ENCODE measurements around the gene SLC13A3.

SLC13A3 gene

DNA sequence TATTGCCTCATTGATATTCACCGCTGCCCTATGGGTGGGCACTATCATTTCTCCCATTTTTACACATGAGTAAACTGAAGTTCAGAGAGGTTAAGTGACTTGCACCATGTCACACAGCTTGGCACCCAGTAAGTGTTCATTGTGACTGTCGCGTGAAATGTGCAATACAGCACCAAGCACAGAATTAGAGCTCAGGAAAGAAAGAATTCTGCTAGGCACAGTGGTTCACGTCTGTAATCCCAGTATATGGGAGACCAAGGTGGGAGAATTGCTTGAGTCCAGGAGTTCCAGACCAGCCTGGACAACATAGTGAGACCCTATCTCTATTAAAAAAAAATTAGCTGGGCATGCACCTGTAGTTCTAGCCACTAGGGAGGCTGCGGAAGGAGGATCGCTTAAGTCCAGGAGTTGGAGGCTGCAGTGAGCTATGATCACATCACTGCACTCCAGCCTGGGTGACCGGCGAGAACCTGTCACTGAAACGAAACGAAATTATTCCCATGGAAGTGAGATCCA lies 626 bp downstream of the SLC13A3 start:
- no peak for DNase-seq

DNA sequence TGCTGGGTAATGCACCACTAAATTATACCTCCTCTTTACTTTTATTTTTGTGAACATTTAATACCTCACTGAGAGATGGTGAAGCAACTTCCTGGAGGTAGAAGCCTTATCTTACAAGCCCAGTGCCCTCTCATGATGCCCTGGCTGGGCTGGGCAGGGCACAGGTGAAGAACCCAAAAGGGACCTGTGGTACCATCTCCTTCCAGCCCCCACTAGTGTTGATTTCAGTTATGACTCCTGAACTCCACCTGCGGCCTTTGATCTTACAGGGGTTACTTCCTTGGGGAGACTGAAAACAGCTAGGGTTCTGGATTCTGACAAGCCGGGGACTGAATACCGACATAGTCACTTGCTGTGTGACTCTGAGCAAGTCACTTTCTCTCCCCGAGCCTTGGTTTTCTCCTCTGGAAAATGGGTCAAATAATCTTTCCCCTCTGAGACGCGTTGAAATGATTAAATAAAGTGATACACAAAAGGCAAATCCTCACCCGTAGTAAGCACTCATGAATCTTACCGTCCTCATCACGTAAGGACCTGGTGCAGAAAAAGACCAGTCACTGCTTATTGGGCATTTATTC lies 1.2 kb downstream of the SLC13A3 start:
- no peak for DNase-seq

DNA sequence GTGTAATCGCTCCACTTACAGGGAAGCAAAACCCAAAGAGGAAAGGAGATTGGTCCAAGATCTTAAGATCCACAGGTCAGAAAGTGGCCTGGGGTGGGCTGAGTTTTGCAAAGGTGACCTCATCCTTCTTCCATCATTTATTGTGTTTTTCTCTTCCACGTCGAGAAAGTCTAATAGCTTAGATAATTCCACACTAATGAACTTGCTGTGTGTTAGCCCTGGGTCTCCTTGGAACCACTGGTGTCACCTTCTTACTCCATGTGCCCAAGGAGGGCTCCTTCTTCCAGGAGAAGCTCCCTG lies 1.7 kb downstream of the SLC13A3 start:
- DNase-seq, result no peak

DNA sequence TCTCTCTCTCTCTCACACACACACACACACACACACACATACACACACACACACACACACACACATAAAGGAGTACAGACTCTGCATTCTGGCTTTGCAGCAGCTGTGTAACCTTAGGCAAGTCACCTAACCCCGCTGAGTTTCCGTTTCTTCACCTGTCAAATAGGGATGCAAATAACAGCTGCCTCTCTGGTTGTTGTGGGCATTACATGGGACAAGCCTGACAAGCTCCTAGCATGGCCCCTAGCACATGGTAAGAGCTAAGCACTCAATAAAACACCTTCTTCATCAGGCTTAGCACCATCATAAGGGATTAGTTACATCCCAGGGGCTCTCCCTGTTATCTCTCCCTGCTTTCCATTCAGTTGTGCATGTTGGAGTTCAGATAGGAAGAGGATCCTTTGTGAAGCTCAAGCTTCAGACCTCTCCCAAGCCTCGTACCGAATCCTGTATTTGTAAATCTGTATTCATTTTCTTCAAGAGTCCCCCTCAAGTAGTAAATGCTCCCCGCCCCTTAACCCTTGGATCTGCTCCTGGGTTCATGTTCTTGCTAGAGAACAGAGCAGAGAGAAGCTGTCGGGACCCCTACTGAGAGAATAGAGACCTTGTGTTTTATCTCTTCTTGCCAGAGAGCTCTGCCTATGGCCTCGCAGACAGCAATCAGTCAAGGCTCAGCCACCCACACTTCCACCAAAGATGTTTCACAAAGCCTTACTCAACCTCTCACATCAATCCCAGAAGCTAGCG lies 2.2 kb downstream of the SLC13A3 start:
- DNase-seq, result no peak

DNA sequence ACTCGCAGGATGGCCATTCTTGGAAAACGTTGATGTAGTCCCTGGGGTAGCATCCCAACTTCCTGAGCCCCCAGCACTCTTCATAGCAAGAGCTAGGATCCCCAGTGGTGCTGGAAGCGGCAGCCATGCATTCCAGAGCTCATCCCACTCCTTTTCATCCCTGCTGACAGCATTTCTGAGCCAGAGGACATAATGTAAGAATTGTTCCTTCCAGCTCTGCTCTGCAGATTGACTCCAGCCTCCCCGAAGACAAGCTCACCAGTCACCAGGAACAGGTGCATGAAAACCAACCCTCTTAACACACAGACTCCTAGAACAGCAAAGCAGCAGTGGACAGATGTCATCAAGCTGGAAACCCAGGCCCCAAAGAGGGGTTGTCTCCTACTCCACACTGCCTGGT lies 3.8 kb downstream of the SLC13A3 start:
- no peak for DNase-seq

DNA sequence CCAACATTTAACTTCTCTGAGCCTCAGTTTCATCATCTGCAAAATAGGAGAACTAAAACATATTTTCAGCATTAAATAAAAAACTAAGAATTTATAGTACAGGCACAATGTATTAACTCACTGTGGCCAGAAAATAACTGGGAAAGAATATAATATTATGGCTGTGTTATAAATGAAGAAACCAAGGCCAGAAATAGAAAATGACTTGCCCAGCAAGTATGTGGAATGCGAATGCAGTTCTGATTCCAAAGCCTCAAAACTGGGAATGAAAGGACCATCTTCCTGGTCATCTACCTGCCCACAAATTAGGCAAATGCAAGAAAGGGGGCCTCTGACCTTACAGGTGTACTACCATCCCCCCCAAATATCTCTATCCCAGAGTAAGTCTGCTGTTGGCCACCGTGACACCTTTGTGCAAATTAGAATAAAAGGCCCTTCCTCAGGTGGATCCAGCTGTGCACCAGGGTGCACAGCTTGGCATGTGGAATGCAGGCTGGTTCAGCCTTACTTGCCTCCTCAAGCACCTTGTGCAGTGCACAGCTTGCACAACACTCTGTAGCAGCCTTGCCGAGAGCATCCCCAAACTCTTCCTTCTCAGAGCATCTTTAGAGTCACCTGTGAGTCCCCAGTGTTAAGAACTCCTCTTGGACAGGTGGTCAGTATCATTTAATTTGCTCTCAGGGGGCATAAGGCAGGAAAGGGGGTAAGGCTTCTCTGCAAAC lies 4.4 kb downstream of the SLC13A3 start:
- DNase-seq, result no peak

DNA sequence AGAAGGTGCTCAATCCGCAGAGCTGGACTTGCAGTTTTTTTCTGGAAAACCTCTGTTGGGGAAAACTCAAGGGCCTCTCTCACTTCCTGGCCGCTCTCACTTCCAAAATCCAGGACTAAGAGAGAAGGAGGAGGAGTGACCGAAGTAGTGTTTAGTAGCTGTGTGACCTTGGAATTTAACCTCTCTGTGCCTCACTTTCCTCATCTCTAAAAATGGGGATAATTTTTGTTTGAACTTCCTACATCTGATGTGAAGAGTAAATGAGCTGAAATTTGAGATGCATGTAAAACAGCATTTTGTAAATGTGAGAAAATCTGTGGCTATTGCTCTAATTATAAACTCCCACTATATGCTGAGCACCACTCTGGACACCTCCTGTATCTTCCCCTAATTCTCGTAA lies 5.1 kb downstream of the SLC13A3 start:
- DNase-seq, result no peak

DNA sequence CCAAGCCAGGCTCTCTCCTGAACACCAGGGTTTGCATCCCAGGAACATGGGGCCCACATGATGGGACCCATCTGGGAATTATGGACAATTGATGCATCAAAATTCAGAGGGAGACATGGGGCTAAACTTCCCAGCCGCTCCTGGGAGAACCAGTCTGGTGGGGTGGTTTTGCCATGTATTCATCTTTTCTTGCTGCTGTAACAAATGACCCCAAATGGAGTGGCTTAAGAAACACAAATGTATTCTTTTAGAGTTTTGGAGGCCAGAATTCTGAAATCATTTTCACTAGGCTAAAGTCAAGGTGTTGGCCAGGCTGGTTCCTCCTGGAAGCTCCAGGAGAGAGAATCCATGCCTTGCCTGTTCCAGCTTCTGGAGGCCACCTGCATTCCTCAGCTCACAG lies 6.5 kb downstream of the SLC13A3 start:
- no peak for DNase-seq

DNA sequence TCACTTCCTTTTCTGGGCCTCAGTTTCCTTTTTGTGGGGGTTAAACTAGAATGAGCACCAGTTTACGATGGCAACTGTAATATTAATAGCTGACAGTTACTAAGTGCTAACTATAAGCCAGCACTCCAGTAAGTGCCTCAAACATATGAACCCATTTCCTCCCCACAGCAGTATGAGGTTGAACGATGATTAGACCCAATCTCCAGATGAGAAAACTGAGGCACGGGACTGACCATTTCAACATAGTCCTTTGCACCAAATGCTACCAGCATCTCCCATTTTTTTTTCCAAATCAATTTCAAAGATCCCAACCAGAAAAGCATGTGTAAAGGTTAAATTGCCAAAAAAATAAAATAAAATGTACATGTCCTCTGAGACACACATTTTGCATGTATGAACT lies 7.1 kb downstream of the SLC13A3 start:
- DNase-seq, result no peak

DNA sequence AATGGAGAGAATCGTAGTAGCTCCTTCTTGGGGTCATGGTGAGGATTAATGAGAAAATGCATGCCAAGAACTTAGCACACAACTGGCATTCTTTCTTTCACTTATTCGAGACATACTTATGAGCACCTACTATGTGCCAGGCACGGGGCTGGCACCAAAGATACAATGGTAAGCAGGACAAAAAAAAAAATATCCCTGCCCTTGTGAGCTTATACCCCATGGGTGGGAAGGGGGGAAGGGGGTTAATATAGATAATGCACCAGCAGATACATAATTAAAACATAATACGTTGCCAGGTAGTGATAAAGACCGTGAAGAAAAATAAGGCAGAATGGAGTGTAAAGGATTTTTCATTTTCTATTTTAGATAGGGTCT lies 8.3 kb downstream of the SLC13A3 start:
- no peak for DNase-seq

DNA sequence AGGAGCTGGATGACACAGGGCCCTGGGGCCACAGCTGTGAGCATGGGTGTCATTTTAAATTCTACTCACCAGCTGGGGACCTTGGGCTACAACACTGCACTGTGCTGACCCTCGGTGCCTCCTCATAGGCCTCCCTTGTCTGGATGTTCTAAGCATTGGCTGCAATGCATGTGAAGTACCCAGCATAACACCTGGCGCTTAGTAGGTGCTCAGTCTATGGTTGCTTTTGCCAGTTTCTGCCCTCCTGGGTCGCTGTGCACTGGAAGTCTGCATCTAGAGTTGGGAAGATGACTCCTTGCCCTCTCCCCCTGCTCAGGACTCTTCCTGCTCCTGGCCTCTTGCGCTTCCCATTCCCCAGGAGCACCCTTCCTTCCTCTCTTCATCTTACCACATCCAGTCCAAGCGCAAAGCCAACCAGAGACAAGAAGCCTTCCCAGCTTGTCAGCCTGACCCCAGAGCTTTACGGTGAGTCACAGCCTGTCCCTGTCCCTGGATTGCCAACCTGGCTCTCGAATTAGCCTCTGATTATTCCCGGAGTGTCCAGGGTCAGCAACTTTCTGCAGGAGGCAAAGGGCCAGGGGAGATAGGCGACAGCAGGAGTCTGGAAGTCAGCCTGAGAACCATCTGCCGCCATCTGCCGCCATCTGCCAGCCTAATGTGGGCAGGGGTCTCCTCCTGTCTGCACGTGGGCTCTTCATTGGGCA lies 8.8 kb downstream of the SLC13A3 start:
- DNase-seq, result no peak

DNA sequence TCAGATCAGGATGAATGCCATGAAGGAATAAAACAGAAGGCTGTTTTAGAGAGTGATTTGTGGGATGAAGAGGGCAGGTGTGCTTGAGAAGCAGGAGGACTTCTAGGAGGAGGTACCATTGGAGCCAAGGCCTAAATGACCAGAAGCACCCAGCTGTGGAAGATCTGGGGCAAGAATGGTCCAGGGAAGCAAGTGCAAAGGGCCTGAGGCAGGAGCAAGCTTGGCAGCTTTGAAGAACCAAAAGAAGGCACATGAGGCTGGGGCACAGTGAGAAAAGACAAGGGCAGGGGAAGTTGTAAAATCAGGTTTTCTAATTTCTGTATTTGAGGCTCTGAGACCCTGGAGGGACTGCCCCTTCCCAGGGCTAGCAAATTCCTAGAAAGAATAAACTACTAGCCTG lies 9.8 kb downstream of the SLC13A3 start:
- no peak for DNase-seq

DNA sequence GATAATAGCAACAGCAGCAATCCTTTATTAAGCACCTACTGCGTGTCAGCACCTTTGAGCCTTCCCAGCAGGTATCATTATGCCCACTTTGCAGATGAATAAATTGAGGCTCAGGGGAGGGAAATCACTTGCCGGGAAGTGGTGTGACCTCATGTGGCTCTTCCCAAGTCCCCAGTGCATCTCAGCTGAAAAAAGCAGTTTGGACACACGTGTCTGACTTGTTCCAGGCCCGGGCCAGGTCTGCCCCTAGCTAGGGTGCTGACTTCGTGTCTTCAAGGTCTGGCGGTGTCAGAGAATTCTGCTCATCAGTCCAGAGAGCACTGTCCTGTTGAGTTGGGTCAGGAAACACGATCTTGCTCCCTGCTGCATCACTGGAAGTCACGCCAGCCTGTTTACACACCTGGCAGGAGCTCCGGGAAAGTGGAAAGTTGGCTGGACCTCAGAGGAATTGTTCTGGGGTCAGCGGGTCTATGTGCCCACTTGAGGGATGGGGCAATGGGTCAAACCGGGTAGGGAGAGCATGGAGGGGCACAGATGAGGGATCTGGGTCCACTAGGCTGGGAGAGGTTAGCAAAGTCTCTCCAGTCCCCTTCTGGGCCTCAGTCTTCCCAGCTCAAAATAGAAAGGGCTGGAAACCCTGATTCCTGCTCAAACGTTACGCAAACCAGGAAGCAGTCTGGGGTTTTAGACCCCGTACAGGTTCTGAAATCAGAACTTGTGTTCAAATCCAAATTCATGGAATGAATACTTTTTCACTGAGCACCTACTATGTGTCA lies 10.5 kb downstream of the SLC13A3 start:
- DNase-seq, result no peak

DNA sequence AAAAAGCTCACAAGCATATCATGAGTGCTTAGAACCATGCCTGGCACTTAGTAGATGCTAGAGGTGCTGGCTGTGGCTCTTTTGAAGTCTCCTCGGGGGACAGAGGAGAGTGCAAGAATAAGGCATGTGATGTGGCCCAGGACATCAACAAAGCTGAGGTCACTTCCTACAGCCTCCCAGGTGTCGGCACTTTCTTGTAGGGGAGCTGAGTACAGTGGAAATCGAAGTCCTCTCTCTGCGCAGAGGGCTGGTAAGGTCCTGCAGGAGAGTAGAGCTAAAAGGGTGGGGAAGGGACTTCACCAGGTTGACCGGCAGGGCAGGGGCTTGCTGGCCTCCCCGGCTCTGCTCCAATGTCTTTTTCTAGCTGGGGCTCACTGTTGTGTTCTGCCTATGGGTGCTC lies 11.2 kb downstream of the SLC13A3 start:
- no peak for DNase-seq

DNA sequence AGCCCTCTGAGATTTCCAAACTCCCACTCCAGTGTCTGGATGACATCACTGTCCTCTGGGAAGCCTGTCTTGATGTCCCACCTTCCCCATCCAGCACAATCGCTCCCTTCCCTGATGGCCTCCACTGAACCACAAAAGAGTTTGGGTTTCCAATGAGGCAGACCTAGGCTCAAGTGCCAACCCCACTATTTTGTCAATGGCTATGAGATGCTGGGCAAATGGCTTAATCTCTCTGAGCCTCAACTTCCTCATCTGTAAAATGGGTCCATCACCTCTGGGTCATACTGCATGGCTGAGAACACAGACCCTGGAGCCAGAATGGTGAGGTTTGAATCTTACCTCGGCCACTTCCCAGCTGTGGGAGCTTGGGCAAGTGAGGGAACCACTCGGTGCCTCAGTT lies 11.7 kb downstream of the SLC13A3 start:
- DNase-seq, result no peak

DNA sequence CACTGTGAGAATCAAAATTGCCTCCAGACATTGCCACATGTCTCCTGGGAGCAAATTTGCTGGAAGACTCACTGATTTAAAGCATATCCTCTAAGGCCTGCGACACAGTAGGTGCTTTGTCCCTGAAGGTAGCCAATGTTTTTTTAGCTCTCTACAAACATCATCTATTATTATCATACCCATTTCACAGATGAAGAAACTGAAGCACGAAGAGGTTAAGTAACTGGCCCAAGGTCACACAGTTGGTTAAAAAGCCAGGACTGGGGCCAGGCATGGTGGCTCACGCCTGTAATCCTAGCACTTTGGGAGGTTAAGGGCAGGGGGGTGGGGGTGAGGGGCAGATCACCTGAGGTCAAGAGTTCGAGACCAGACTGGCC lies 12.4 kb downstream of the SLC13A3 start:
- DNase-seq, result no peak

DNA sequence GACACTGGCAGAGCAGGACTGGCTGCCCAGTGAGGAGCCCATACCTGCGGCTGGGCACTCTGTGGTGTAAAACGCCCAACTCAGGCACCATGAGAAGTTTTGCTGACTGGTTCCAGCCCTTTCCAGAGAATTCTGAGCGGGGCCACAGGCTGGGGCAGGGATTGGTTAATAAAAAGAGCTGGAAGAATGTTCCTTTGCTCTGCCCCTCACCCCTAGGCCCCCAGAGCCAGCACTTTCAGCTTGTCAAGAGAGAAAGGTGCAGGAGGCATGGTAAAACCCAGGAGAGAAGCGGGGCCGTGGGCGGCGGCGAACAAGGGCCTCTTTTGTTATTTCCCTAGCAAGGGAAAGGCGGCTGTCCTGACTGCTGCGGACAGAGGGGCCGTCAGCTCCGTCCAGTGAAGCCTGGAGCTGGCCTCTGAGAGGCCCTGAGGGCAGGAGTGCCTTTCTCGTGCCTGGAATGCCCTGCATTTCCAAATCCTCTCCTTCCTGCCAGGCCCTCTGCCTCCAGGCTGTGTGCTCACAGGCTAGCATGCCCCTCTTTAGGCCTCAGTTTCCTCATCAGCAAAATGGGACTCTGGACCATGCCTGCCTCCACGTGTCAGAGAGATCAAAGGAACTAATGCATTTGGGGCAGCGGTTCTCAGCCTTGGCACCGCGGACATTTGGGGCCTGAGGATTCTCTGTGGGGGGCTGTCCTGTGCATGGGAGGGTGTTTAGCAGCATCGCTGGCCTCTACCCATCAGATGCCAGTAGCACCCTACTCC lies 12.9 kb downstream of the SLC13A3 start:
- no peak for DNase-seq

DNA sequence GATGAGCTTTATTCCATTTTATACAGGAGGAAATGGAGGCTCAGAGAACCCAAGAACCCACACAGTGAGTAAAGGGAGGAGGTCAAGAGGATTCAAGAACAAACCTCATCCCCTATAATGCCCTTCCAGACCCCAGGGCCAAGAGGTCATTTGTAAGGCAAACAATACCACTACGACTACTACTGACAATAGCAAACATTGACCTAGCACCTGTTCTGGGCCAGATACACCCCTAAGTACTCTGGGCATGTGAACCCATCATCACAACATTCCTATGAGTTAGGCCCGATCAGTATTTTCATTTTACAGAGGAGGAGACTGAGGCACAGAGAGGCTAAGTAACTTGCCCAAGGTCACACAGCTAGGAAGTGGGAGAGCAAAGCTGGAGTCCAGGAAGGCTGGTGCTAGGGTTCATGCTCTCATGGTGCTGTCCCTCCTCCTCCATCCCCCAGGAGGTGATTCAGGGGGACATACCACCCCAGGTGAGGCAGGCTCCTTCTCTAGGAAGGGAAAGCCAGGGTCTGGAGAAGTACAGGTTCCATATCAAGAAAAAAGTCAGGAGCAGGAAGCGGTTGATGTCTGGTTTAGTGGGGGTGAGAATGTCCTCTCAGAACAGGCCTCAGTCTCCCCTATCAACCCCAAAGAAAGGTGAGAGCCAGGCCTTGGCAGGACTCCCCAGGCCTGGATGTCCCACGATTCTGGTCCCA lies 13.7 kb downstream of the SLC13A3 start:
- DNase-seq, result no peak

DNA sequence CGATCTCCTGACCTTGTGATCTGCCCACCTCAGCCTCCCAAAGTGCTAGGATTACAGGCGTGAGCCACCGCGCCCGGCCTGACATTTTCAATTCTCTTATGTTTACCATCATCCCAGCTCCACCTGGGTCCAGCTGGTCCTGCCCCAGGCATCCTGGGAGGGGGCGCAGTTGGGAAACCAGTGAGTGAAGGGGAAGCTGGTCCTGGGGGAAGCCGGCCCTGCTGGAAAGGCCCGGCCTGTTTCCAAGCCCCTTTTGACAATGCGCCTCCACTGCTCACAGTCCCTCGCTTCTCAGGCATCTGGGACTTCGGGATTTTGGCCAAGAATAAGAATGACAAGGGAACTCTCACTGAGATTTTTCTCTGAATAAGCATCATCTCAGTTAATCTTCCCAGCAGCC lies 14.2 kb downstream of the SLC13A3 start:
- DNase-seq, result no peak

DNA sequence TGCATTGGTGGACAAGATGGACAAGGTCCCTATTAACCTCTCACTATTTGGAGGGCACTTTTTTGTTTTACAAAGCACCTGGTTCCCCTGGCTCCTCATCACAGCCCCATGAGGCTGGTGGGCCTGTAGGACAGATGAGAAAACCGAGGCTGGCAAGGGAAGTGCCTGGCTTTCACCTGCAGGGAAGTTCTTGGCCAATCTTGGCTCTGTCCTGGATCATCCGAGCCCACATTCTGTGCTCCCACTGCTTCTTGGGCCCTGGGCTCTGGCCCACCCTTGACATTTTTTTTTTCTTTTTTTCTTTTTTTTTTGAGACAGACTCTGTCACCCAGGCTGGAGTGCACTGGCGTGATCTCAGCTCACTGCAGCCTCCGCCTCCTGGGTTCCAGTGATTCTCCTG lies 14.7 kb downstream of the SLC13A3 start:
- DNase-seq, result no peak

DNA sequence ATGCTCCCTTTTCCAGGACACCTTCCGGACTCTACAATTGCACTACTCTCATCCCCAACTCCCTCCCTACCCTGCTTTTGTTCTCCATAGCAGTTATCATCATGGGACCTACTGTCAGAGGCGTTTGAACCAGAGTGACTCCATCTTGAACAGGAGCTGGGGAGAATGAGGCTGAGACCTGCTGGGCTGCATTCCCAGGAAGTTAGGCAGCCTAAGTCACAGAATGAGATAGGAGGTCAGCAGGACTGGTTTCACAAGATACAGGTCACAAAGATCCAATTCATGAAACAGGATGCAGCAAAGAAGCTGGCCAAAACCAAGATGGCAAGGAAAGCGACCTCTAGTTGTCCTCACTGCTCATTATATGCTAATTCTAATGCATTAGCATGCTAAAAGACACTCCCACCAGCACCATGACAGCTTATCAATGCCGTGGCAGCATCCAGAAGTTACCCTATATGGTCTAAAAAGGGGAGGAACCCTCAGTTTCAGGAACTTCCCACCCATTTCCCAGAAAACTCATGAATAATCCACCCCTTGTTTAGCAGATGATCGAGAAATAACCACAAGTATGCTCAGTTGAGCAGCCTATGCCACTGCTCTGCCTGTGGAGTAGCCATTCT lies 15.6 kb downstream of the SLC13A3 start:
- no peak for DNase-seq

All from SIG-M5 (cell line).